ENCODE data around the gene IFFO2. TPM values are rescaled to one million over a fixed set of nuclear protein-coding genes. Genes with fewer than 3 reads are reported as not detected.

The IFFO2 gene
- total RNA-seq, 1 experiment from 2014 or later: 7.1 TPM

GRCh38 chr1:18919197-18919905, 37.1 kb downstream of the IFFO2 start:
- DNase-seq (ENCODE audit: low spot score): no peak

- no peak for DNase-seq (ENCODE audit: low spot score)
Measured at GRCh38 chr1:18918417-18918816, 38.1 kb downstream of the IFFO2 start.

GRCh38 chr1:18917071-18917799, 39.2 kb downstream of the IFFO2 start:
- no peak for DNase-seq (ENCODE audit: low spot score)

GRCh38 chr1:18915341-18915740, 41.1 kb downstream of the IFFO2 start:
- DNase-seq (ENCODE audit: low spot score): no peak

GRCh38 chr1:18913065-18913835, 43.2 kb downstream of the IFFO2 start:
- peak; percentile 53 for DNase-seq (ENCODE audit: low spot score)

- no peak for DNase-seq (ENCODE audit: low spot score)
Measured at GRCh38 chr1:18912550-18912949, 43.9 kb downstream of the IFFO2 start.

GRCh38 chr1:18908911-18909771, 47.3 kb downstream of the IFFO2 start:
- DNase-seq (ENCODE audit: low spot score): no peak

- DNase-seq (ENCODE audit: low spot score): no peak
Measured at GRCh38 chr1:18907917-18908845, 48.3 kb downstream of the IFFO2 start.

GRCh38 chr1:18907021-18907916, 49.2 kb downstream of the IFFO2 start:
- peak; percentile 11 for DNase-seq (ENCODE audit: low spot score)

GRCh38 chr1:18903291-18903756, 53.2 kb downstream of the IFFO2 start:
- DNase-seq (ENCODE audit: low spot score): no peak

GRCh38 chr1:18902523-18903290, 53.8 kb downstream of the IFFO2 start, which contains the start of gene ALDH4A1:
Gene ALDH4A1, minus strand, starts transcription at chr1:18902555. Its CDS starts 32 bp downstream, at chr1:18902523.
- peak; percentile 91 for DNase-seq (ENCODE audit: low spot score)

GRCh38 chr1:18901952-18902522, 54.4 kb downstream of the IFFO2 start:
- DNase-seq (ENCODE audit: low spot score): no peak

- DNase-seq (ENCODE audit: low spot score): no peak
Measured at GRCh38 chr1:18901147-18901951, 55.1 kb downstream of the IFFO2 start.

GRCh38 chr1:18900303-18900841, 56.1 kb downstream of the IFFO2 start:
- no peak for DNase-seq (ENCODE audit: low spot score)

- DNase-seq (ENCODE audit: low spot score): no peak
Measured at GRCh38 chr1:18899363-18900049, 57.0 kb downstream of the IFFO2 start.

- no peak for DNase-seq (ENCODE audit: low spot score)
Measured at GRCh38 chr1:18898567-18898966, 57.9 kb downstream of the IFFO2 start.

Data from A172 (cell line).